ENCODE data around the gene ADGRF3. TPM values are rescaled to one million over a fixed set of nuclear protein-coding genes. Genes with fewer than 3 reads are reported as not detected.

The ADGRF3 gene
- total and polyA plus RNA-seq, 2 of the 13 experiments (the other 11 are each of a cell fraction or from before 2014, with no cell fraction given) = 0.40 to 1.5 TPM

DNA sequence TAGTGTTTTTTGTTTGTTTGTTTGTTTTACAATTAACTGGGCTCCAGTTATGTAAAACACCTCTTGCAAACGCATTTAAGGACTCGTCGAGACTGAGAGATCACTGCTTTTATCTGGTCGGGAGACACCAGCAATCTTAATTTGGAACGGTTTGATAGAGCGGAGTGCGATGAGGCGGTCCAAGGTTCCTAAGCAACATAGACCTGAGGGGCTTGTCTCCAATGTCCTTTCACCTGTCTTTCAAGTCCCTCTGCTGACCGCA is 1.4 kb downstream of the ADGRF3 start (continued):
- no peak for TF ChIP-seq ZNF331 (CRISPR knock-in tag; IDR thresholded peaks at IDR 0.05)
- no peak for TF ChIP-seq CCDC6 (CRISPR knock-in tag; IDR thresholded peaks at IDR 0.05)
- no peak for TF ChIP-seq ZNF816 (CRISPR knock-in tag; IDR thresholded peaks at IDR 0.05; ENCODE audit: borderline replicate concordance)
- TF ChIP-seq TAF15 (IDR thresholded peaks at IDR 0.05; ENCODE audit: low read depth, low read length, poor library complexity, severe bottlenecking) = no peak
- no peak for TF ChIP-seq BRD4 (CRISPR knock-in tag; IDR thresholded peaks at IDR 0.05)
- TF ChIP-seq ZFP90 (CRISPR knock-in tag; IDR thresholded peaks at IDR 0.05; ENCODE audit: borderline replicate concordance) = no peak
- no peak for TF ChIP-seq SIN3A (IDR thresholded peaks at IDR 0.05; ENCODE audit: borderline replicate concordance, low read depth, low read length)
- TF ChIP-seq ZBTB38 (CRISPR knock-in tag; IDR thresholded peaks at IDR 0.05) = no peak
- TF ChIP-seq ZNF883 (CRISPR knock-in tag; IDR thresholded peaks at IDR 0.05; ENCODE audit: not compliant biosample characterization) = no peak
- TF ChIP-seq, protein P1, sequence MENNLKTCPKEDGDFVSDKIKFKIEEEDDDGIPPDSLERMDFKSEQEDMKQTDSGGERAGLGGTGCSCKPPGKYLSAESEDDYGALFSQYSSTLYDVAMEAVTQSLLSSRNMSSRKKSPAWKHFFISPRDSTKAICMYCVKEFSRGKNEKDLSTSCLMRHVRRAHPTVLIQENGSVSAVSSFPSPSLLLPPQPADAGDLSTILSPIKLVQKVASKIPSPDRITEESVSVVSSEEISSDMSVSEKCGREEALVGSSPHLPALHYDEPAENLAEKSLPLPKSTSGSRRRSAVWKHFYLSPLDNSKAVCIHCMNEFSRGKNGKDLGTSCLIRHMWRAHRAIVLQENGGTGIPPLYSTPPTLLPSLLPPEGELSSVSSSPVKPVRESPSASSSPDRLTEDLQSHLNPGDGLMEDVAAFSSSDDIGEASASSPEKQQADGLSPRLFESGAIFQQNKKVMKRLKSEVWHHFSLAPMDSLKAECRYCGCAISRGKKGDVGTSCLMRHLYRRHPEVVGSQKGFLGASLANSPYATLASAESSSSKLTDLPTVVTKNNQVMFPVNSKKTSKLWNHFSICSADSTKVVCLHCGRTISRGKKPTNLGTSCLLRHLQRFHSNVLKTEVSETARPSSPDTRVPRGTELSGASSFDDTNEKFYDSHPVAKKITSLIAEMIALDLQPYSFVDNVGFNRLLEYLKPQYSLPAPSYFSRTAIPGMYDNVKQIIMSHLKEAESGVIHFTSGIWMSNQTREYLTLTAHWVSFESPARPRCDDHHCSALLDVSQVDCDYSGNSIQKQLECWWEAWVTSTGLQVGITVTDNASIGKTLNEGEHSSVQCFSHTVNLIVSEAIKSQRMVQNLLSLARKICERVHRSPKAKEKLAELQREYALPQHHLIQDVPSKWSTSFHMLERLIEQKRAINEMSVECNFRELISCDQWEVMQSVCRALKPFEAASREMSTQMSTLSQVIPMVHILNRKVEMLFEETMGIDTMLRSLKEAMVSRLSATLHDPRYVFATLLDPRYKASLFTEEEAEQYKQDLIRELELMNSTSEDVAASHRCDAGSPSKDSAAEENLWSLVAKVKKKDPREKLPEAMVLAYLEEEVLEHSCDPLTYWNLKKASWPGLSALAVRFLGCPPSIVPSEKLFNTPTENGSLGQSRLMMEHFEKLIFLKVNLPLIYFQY (CRISPR knock-in tag; IDR thresholded peaks at IDR 0.05; ENCODE audit: borderline replicate concordance) = no peak
- TF ChIP-seq ZNF101 (CRISPR knock-in tag; IDR thresholded peaks at IDR 0.05; ENCODE audit: borderline replicate concordance, low read depth) = no peak
- TF ChIP-seq CHD2 (IDR thresholded peaks at IDR 0.05; ENCODE audit: low read depth, low read length) = no peak
- TF ChIP-seq, protein P2, sequence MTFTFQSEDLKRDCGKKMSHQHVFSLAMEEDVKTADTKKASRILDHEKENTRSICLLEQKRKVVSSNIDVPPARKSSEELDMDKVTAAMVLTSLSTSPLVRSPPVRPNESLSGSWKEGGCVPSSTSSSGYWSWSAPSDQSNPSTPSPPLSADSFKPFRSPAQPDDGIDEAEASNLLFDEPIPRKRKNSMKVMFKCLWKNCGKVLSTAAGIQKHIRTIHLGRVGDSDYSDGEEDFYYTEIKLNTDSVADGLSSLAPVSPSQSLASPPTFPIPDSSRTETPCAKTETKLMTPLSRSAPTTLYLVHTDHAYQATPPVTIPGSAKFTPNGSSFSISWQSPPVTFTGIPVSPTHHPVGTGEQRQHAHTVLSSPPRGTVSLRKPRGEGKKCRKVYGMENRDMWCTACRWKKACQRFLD (CRISPR knock-in tag; IDR thresholded peaks at IDR 0.05; ENCODE audit: borderline replicate concordance) = no peak
- TF ChIP-seq, protein P3, sequence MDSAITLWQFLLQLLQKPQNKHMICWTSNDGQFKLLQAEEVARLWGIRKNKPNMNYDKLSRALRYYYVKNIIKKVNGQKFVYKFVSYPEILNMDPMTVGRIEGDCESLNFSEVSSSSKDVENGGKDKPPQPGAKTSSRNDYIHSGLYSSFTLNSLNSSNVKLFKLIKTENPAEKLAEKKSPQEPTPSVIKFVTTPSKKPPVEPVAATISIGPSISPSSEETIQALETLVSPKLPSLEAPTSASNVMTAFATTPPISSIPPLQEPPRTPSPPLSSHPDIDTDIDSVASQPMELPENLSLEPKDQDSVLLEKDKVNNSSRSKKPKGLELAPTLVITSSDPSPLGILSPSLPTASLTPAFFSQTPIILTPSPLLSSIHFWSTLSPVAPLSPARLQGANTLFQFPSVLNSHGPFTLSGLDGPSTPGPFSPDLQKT (CRISPR knock-in tag; IDR thresholded peaks at IDR 0.05; ENCODE audit: borderline replicate concordance) = no peak
- TF ChIP-seq, protein P4, sequence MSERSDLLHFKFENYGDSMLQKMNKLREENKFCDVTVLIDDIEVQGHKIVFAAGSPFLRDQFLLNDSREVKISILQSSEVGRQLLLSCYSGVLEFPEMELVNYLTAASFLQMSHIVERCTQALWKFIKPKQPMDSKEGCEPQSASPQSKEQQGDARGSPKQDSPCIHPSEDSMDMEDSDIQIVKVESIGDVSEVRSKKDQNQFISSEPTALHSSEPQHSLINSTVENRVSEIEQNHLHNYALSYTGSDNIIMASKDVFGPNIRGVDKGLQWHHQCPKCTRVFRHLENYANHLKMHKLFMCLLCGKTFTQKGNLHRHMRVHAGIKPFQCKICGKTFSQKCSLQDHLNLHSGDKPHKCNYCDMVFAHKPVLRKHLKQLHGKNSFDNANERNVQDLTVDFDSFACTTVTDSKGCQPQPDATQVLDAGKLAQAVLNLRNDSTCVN (CRISPR knock-in tag; IDR thresholded peaks at IDR 0.05; ENCODE audit: borderline replicate concordance) = no peak
- TF ChIP-seq, protein P5, sequence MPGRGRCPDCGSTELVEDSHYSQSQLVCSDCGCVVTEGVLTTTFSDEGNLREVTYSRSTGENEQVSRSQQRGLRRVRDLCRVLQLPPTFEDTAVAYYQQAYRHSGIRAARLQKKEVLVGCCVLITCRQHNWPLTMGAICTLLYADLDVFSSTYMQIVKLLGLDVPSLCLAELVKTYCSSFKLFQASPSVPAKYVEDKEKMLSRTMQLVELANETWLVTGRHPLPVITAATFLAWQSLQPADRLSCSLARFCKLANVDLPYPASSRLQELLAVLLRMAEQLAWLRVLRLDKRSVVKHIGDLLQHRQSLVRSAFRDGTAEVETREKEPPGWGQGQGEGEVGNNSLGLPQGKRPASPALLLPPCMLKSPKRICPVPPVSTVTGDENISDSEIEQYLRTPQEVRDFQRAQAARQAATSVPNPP (CRISPR knock-in tag; IDR thresholded peaks at IDR 0.05) = no peak
- no peak for TF ChIP-seq ZFP82 (CRISPR knock-in tag; IDR thresholded peaks at IDR 0.05; ENCODE audit: borderline replicate concordance)
- no peak for TF ChIP-seq FOSL2 (CRISPR knock-in tag; IDR thresholded peaks at IDR 0.05)
- TF ChIP-seq, protein P6, sequence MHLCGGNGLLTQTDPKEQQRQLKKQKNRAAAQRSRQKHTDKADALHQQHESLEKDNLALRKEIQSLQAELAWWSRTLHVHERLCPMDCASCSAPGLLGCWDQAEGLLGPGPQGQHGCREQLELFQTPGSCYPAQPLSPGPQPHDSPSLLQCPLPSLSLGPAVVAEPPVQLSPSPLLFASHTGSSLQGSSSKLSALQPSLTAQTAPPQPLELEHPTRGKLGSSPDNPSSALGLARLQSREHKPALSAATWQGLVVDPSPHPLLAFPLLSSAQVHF (CRISPR knock-in tag; IDR thresholded peaks at IDR 0.05) = no peak
